ENCODE data around the gene BFAR. TPM values are rescaled to one million over a fixed set of nuclear protein-coding genes. Genes with fewer than 3 reads are reported as not detected.
A peak's percentile ranks its signal among the peaks of the same experiment; 100 is the strongest.

The BFAR gene
- total RNA-seq (2014; rRNA removed; shearing (Covaris generic)), result 99.8 and 114 TPM in 2 replicates

GRCh38 chr16:14632693-14633569 is at the start of gene BFAR:
BFAR (plus strand) TSS chr16:14632951; CDS start chr16:14644347, 11,396 bp downstream.
- Histone ChIP-seq H3K27me3 (ENCODE audit: control insufficient read depth, insufficient read depth, low read length) (no peaks in the 10 kb centered on the region), H3K36me3 (replicated peaks; ENCODE audit: control insufficient read depth, insufficient read depth, low read length) (peaks cover 2% of the 10 kb centered on the region), H3K4me3 (ENCODE audit: insufficient read depth, low read depth, low read length) (peak within 1 kb of the TSS; percentile 95)
- peak; percentile 97 for DNase-seq

- DNase-seq, result no peak
These were observed 47.5 kb upstream of the BFAR start for GRCh38 chr16:14585287-14585686.

GRCh38 chr16:14586637-14587305 is 46.0 kb upstream of the BFAR start:
- H3K27me3 ChIP-seq (ENCODE audit: control insufficient read depth, insufficient read depth, low read length), result no peaks in the 10 kb centered on the region
- no peak overlapping the region for H3K4me3 ChIP-seq (ENCODE audit: insufficient read depth, low read depth, low read length)
- no peak for DNase-seq
- peaks cover 10% of the 10 kb centered on the region for H3K36me3 ChIP-seq (replicated peaks; ENCODE audit: control insufficient read depth, insufficient read depth, low read length)

More at GRCh38 chr16:14585287-14585686, 47.5 kb upstream of the BFAR start:
- Histone ChIP-seq H3K36me3 (replicated peaks; ENCODE audit: control insufficient read depth, insufficient read depth, low read length) (peaks cover 11% of the 10 kb centered on the region), H3K4me3 (ENCODE audit: insufficient read depth, low read depth, low read length) (no peak overlapping the region), H3K27me3 (ENCODE audit: control insufficient read depth, insufficient read depth, low read length) (no peaks in the 10 kb centered on the region)

- Histone ChIP-seq H3K4me3 (ENCODE audit: insufficient read depth, low read depth, low read length) (no peak overlapping the region), H3K27me3 (ENCODE audit: control insufficient read depth, insufficient read depth, low read length) (no peaks in the 10 kb centered on the region), H3K36me3 (replicated peaks; ENCODE audit: control insufficient read depth, insufficient read depth, low read length) (peaks cover 21% of the 10 kb centered on the region)
- peak; percentile 53 for DNase-seq
These were observed 32.6 kb upstream of the BFAR start for GRCh38 chr16:14600164-14600563.

- H3K36me3 ChIP-seq (replicated peaks; ENCODE audit: control insufficient read depth, insufficient read depth, low read length), result peaks cover 23% of the 10 kb centered on the region
- no peaks in the 10 kb centered on the region for H3K27me3 ChIP-seq (ENCODE audit: control insufficient read depth, insufficient read depth, low read length)
- H3K4me3 ChIP-seq (ENCODE audit: insufficient read depth, low read depth, low read length), result no peak overlapping the region
- DNase-seq, result no peak
These were observed 30.2 kb upstream of the BFAR start for GRCh38 chr16:14602443-14602963.

- Histone ChIP-seq H3K36me3 (replicated peaks; ENCODE audit: control insufficient read depth, insufficient read depth, low read length) (peaks cover 18% of the 10 kb centered on the region), H3K27me3 (ENCODE audit: control insufficient read depth, insufficient read depth, low read length) (no peaks in the 10 kb centered on the region), H3K4me3 (ENCODE audit: insufficient read depth, low read depth, low read length) (no peak overlapping the region)
- no peak for DNase-seq
These were observed 26.6 kb upstream of the BFAR start for GRCh38 chr16:14606102-14606501.

- H3K36me3 ChIP-seq (replicated peaks; ENCODE audit: control insufficient read depth, insufficient read depth, low read length), result peaks cover 15% of the 10 kb centered on the region
- no peak for DNase-seq
- no peaks in the 10 kb centered on the region for H3K27me3 ChIP-seq (ENCODE audit: control insufficient read depth, insufficient read depth, low read length)
- H3K4me3 ChIP-seq (ENCODE audit: insufficient read depth, low read depth, low read length), result no peak overlapping the region
These were observed 24.6 kb upstream of the BFAR start for GRCh38 chr16:14608111-14608566.

GRCh38 chr16:14608604-14609003 is 24.1 kb upstream of the BFAR start:
- DNase-seq, result no peak
- Histone ChIP-seq H3K4me3 (ENCODE audit: insufficient read depth, low read depth, low read length) (no peak overlapping the region), H3K36me3 (replicated peaks; ENCODE audit: control insufficient read depth, insufficient read depth, low read length) (peaks cover 10% of the 10 kb centered on the region), H3K27me3 (ENCODE audit: control insufficient read depth, insufficient read depth, low read length) (no peaks in the 10 kb centered on the region)

- H3K36me3 ChIP-seq (replicated peaks; ENCODE audit: control insufficient read depth, insufficient read depth, low read length), result peaks cover 9% of the 10 kb centered on the region
- H3K4me3 ChIP-seq (ENCODE audit: insufficient read depth, low read depth, low read length), result no peak overlapping the region
- no peaks in the 10 kb centered on the region for H3K27me3 ChIP-seq (ENCODE audit: control insufficient read depth, insufficient read depth, low read length)
- no peak for DNase-seq
These were observed 23.0 kb upstream of the BFAR start for GRCh38 chr16:14609716-14610115.

GRCh38 chr16:14611660-14612059 is 21.1 kb upstream of the BFAR start:
- no peak for DNase-seq
- Histone ChIP-seq H3K4me3 (ENCODE audit: insufficient read depth, low read depth, low read length) (no peak overlapping the region), H3K27me3 (ENCODE audit: control insufficient read depth, insufficient read depth, low read length) (no peaks in the 10 kb centered on the region), H3K36me3 (replicated peaks; ENCODE audit: control insufficient read depth, insufficient read depth, low read length) (peaks cover 10% of the 10 kb centered on the region)

- H3K4me3 ChIP-seq (ENCODE audit: insufficient read depth, low read depth, low read length), result no peak overlapping the region
- DNase-seq, result no peak
- H3K36me3 ChIP-seq (replicated peaks; ENCODE audit: control insufficient read depth, insufficient read depth, low read length), result peaks cover 12% of the 10 kb centered on the region
- no peaks in the 10 kb centered on the region for H3K27me3 ChIP-seq (ENCODE audit: control insufficient read depth, insufficient read depth, low read length)
These were observed 18.8 kb upstream of the BFAR start for GRCh38 chr16:14613991-14614390.

- DNase-seq, result no peak
- H3K4me3 ChIP-seq (ENCODE audit: insufficient read depth, low read depth, low read length), result no peak overlapping the region
- H3K36me3 ChIP-seq (replicated peaks; ENCODE audit: control insufficient read depth, insufficient read depth, low read length), result peaks cover 8% of the 10 kb centered on the region
- no peaks in the 10 kb centered on the region for H3K27me3 ChIP-seq (ENCODE audit: control insufficient read depth, insufficient read depth, low read length)
These were observed 16.5 kb upstream of the BFAR start for GRCh38 chr16:14616280-14616679.

- H3K36me3 ChIP-seq (replicated peaks; ENCODE audit: control insufficient read depth, insufficient read depth, low read length), result peaks cover 7% of the 10 kb centered on the region
- no peak for DNase-seq
- H3K27me3 ChIP-seq (ENCODE audit: control insufficient read depth, insufficient read depth, low read length), result no peaks in the 10 kb centered on the region
- H3K4me3 ChIP-seq (ENCODE audit: insufficient read depth, low read depth, low read length), result no peak overlapping the region
These were observed 14.2 kb upstream of the BFAR start for GRCh38 chr16:14618566-14618965.

GRCh38 chr16:14627078-14627477 is 5.7 kb upstream of the BFAR start:
- no peak for DNase-seq
- H3K4me3 ChIP-seq (ENCODE audit: insufficient read depth, low read depth, low read length), result no peak overlapping the region
- H3K36me3 ChIP-seq (replicated peaks; ENCODE audit: control insufficient read depth, insufficient read depth, low read length), result peaks cover 15% of the 10 kb centered on the region
- H3K27me3 ChIP-seq (ENCODE audit: control insufficient read depth, insufficient read depth, low read length), result no peaks in the 10 kb centered on the region

Measured in H7 (cell line).